Fibroblast of upper back skin (primary cell): Measurements from ENCODE around the gene COPS9.
A peak's percentile ranks its signal among the peaks of the same experiment; 100 is the strongest.

ENCODE experiments used
- DNase-seq: peaks from one replicate; pipeline ENCODE4 v3.0.0-alpha.2; 2013

The COPS9 gene

GRCh38 chr2:240136013-240136670 is at the start of gene COPS9:
Gene COPS9 (minus strand): TSS chr2:240136305. CDS start chr2:240136284, 21 bp downstream.
- peak; percentile 82 for DNase-seq

GRCh38 chr2:240184656-240185055 is 48.6 kb upstream of the COPS9 start:
- no peak for DNase-seq

GRCh38 chr2:240183875-240184590 is 47.9 kb upstream of the COPS9 start:
- no peak for DNase-seq

- DNase-seq: no peak
Observed at GRCh38 chr2:240183006-240183874, 47.1 kb upstream of the COPS9 start.

GRCh38 chr2:240182476-240182875 is 46.4 kb upstream of the COPS9 start:
- no peak for DNase-seq

- no peak for DNase-seq
Observed at GRCh38 chr2:240182001-240182400, 45.9 kb upstream of the COPS9 start.

GRCh38 chr2:240179941-240180666 is 44.0 kb upstream of the COPS9 start:
- no peak for DNase-seq

GRCh38 chr2:240179186-240179815 is 43.2 kb upstream of the COPS9 start:
- DNase-seq: no peak

- no peak for DNase-seq
Observed at GRCh38 chr2:240178564-240178963, 42.5 kb upstream of the COPS9 start.

- no peak for DNase-seq
Observed at GRCh38 chr2:240174496-240174895, 38.4 kb upstream of the COPS9 start.

GRCh38 chr2:240172071-240172895 is 36.2 kb upstream of the COPS9 start:
- no peak for DNase-seq

GRCh38 chr2:240170883-240171282 is 34.8 kb upstream of the COPS9 start:
- DNase-seq: no peak

- no peak for DNase-seq
Observed at GRCh38 chr2:240170354-240170735, 34.2 kb upstream of the COPS9 start.

- DNase-seq: no peak
Observed at GRCh38 chr2:240169486-240170353, 33.6 kb upstream of the COPS9 start.

GRCh38 chr2:240168546-240169361 is 32.6 kb upstream of the COPS9 start:
- no peak for DNase-seq

- no peak for DNase-seq
Observed at GRCh38 chr2:240168041-240168440, 31.9 kb upstream of the COPS9 start.

- DNase-seq: no peak
Observed at GRCh38 chr2:240167588-240167880, 31.4 kb upstream of the COPS9 start.

- no peak for DNase-seq
Observed at GRCh38 chr2:240166761-240167587, 30.9 kb upstream of the COPS9 start.

- DNase-seq: no peak
Observed at GRCh38 chr2:240166191-240166590, 30.1 kb upstream of the COPS9 start.
